Thoracic aorta endothelial cell (primary cell): ENCODE measurements around the gene POLD1. TPM values are rescaled to one million over a fixed set of nuclear protein-coding genes. Genes with fewer than 3 reads are reported as not detected.

Source experiments
- total RNA-seq: library from RNA; depleted of rRNA; stranded (reverse); fragments of >200 nt; gene quantifications from 2 replicates; pipeline ENCODE4 v1.2.3, GENCODE V29; 2012

The POLD1 gene
- 38.3 and 58.6 TPM in 2 replicates for total RNA-seq

GRCh38 chr19:50383852-50384684 is at the start of gene POLD1:
TSS of gene POLD1 (plus strand) at chr19:50384347. CDS start at chr19:50398852, 14,505 bp downstream.

GRCh38 chr19:50365434-50366306 is 18.5 kb upstream of the POLD1 start, which contains the start of gene NAPSA:
TSS of gene NAPSA (minus strand) at chr19:50365639. CDS start at chr19:50365621, 18 bp downstream.

GRCh38 chr19:50376166-50377050 is 7.7 kb upstream of the POLD1 start, which contains the start of gene NR1H2:
TSS of gene NR1H2 (plus strand) at chr19:50376457. CDS start at chr19:50377606, 1,149 bp downstream.

GRCh38 chr19:50418176-50419021 is 34.3 kb downstream of the POLD1 start, which contains the start of gene SPIB:
TSS of gene SPIB (plus strand) at chr19:50418938. CDS start at chr19:50418963, 25 bp downstream.

GRCh38 chr19:50432221-50433028 is 48.3 kb downstream of the POLD1 start, which contains the start of gene MYBPC2:
TSS of gene MYBPC2 (plus strand) at chr19:50432892. CDS start at chr19:50432954, 62 bp downstream.

Other genes starting within 250 kb of the POLD1 start
- not detected in 2 replicates for gene IZUMO2, start 221.1 kb upstream of the POLD1 start, total RNA-seq
- gene MYH14, start 180.7 kb upstream of the POLD1 start, total RNA-seq: not detected in 2 replicates
- under 0.01 and 0.07 TPM in 2 replicates for gene KCNC3, start 55.0 kb upstream of the POLD1 start, total RNA-seq
- not detected in 2 replicates for gene NAPSA, start 18.7 kb upstream of the POLD1 start, total RNA-seq
- gene NR1H2, start 7.9 kb upstream of the POLD1 start, total RNA-seq: 38.3 and 44.9 TPM in 2 replicates
- not detected in 2 replicates for gene SPIB, start 34.6 kb downstream of the POLD1 start, total RNA-seq
- gene MYBPC2, start 48.5 kb downstream of the POLD1 start, total RNA-seq: not detected in 2 replicates
- 36.2 and 38.3 TPM in 2 replicates for gene EMC10, start 92.2 kb downstream of the POLD1 start, total RNA-seq
- not detected in 2 replicates for gene GARIN5A, start 92.5 kb downstream of the POLD1 start, total RNA-seq
- gene JOSD2, start 126.8 kb downstream of the POLD1 start, total RNA-seq: 11.0 and 14.4 TPM in 2 replicates
- gene ASPDH, start 129.6 kb downstream of the POLD1 start, total RNA-seq: not detected in 2 replicates
- gene LRRC4B, start 184.1 kb downstream of the POLD1 start, total RNA-seq: under 0.01 and 0.07 TPM in 2 replicates